ENCODE data around the gene B4GALT7. TPM values are rescaled to one million over a fixed set of nuclear protein-coding genes. Genes with fewer than 3 reads are reported as not detected.

Gene B4GALT7
- total RNA-seq, 1 experiment from 2014 or later, result 22.3 TPM

Other genes starting within 250 kb of the B4GALT7 start
- gene LMAN2, start 248.5 kb upstream of the B4GALT7 start, total RNA-seq (2014; rRNA removed; shearing (Covaris generic)), result 144 and 156 TPM in 2 replicates
- gene RGS14, start 242.2 kb upstream of the B4GALT7 start, total RNA-seq (2014; rRNA removed; shearing (Covaris generic)), result 4.0 and 4.8 TPM in 2 replicates
- not detected in 2 replicates for gene SLC34A1, start 215.7 kb upstream of the B4GALT7 start, total RNA-seq (2014; rRNA removed; shearing (Covaris generic))
- not detected in 2 replicates for gene PFN3, start 199.5 kb upstream of the B4GALT7 start, total RNA-seq (2014; rRNA removed; shearing (Covaris generic))
- gene F12, start 190.6 kb upstream of the B4GALT7 start, total RNA-seq (2014; rRNA removed; shearing (Covaris generic)), result 5.9 and 6.5 TPM in 2 replicates
- 45.1 and 48.4 TPM in 2 replicates for gene GRK6, start 173.5 kb upstream of the B4GALT7 start, total RNA-seq (2014; rRNA removed; shearing (Covaris generic))
- 6.4 TPM in 2 replicates for gene PRR7, start 153.3 kb upstream of the B4GALT7 start, total RNA-seq (2014; rRNA removed; shearing (Covaris generic))
- gene DBN1, start 126.5 kb upstream of the B4GALT7 start, total RNA-seq (2014; rRNA removed; shearing (Covaris generic)), result 239 and 265 TPM in 2 replicates
- 58.4 and 68.5 TPM in 2 replicates for gene PDLIM7, start 102.5 kb upstream of the B4GALT7 start, total RNA-seq (2014; rRNA removed; shearing (Covaris generic))
- gene DOK3, start 90.3 kb upstream of the B4GALT7 start, total RNA-seq (2014; rRNA removed; shearing (Covaris generic)), result 3.0 and 6.2 TPM in 2 replicates
- 68.5 and 76.8 TPM in 2 replicates for gene DDX41, start 83.2 kb upstream of the B4GALT7 start, total RNA-seq (2014; rRNA removed; shearing (Covaris generic))
- gene FAM193B, start 45.6 kb upstream of the B4GALT7 start, total RNA-seq (2014; rRNA removed; shearing (Covaris generic)), result 30.8 and 33.8 TPM in 2 replicates
- 70.9 and 76.2 TPM in 2 replicates for gene TMED9, start 7.9 kb upstream of the B4GALT7 start, total RNA-seq (2014; rRNA removed; shearing (Covaris generic))
- 0.41 and 0.83 TPM in 2 replicates for gene FAM153A, start 182.8 kb downstream of the B4GALT7 start, total RNA-seq (2014; rRNA removed; shearing (Covaris generic))